Bronchial epithelial cell (primary cell): ENCODE results near the gene RIPK1. TPM values are rescaled to one million over a fixed set of nuclear protein-coding genes. Genes with fewer than 3 reads are reported as not detected.
"Not testable (repeated sequence)": the region's sequence is repeated elsewhere in the genome, so short reads cannot be mapped to it uniquely, and the experiment has no call there.

ENCODE experiments used
- DNase-seq: peaks from one replicate; pipeline ENCODE4 v3.0.0-alpha.2; 2010; ENCODE audit warnings: low read depth
- FAIRE-seq: peaks from 2 replicates; lab custom pipeline; 2011; peaks lifted over from hg19 to GRCh38; lab: Jason Lieb, UNC
- H3K27me3 ChIP-seq: 2 replicates; pipeline ENCODE4 v1.5.1; 2011; ENCODE audit warnings: low read length; ENCODE audit not compliant: control insufficient read depth, insufficient read depth
- H3K36me3 ChIP-seq: 2 replicates; pipeline ENCODE4 v1.5.1; 2011; ENCODE audit warnings: low read length; ENCODE audit not compliant: control insufficient read depth, insufficient read depth
- H3K4me3 ChIP-seq: 2 replicates; pipeline ENCODE4 v1.5.1; 2011; ENCODE audit warnings: mild to moderate bottlenecking, low read depth, low read length, control low read depth
- CTCF ChIP-seq: IDR thresholded peaks from 2 replicates; pipeline ENCODE4 v1.5.1; 2011; ENCODE audit warnings: mild to moderate bottlenecking, moderate library complexity, low read length, control low read depth, inconsistent platforms; ENCODE audit not compliant: insufficient read depth, severe bottlenecking
- total RNA-seq: library from RNA; depleted of rRNA; stranded (reverse); fragments of >200 nt; gene quantifications from 2 replicates; pipeline ENCODE4 v1.2.1, GENCODE V29; 2014

RIPK1 gene
- total RNA-seq, 1 donor from 2014 or later: 12.6 TPM

GRCh38 chr6:3076320-3076719 lies 8.0 kb downstream of the RIPK1 start:
- FAIRE-seq (no peak), DNase-seq (no peak)

GRCh38 chr6:3077430-3077829 lies 9.1 kb downstream of the RIPK1 start:
- Histone ChIP-seq H3K4me3 (no peak overlapping the region), H3K27me3 (no peaks in the 10 kb centered on the region), H3K36me3 (peaks cover 18% of the 10 kb centered on the region)
- TF ChIP-seq CTCF: no peak
- no peak for DNase-seq
- no peak for FAIRE-seq

More at GRCh38 chr6:3076320-3076719, 8.0 kb downstream of the RIPK1 start:
- Histone ChIP-seq H3K4me3 (no peak overlapping the region), H3K27me3 (no peaks in the 10 kb centered on the region), H3K36me3 (peaks cover 14% of the 10 kb centered on the region)
- no peak for TF ChIP-seq CTCF

GRCh38 chr6:3078952-3079351 lies 10.7 kb downstream of the RIPK1 start:
- H3K27me3 ChIP-seq: not testable (repeated sequence)

GRCh38 chr6:3079682-3080081 lies 11.4 kb downstream of the RIPK1 start:
- Histone ChIP-seq H3K36me3 (peaks cover 20% of the 10 kb centered on the region), H3K27me3 (no peaks in the 10 kb centered on the region), H3K4me3 (no peak overlapping the region)
- FAIRE-seq: no peak
- TF ChIP-seq CTCF: no peak
- DNase-seq: no peak

More at GRCh38 chr6:3078952-3079351, 10.7 kb downstream of the RIPK1 start:
- not testable (repeated sequence) for H3K4me3 ChIP-seq, FAIRE-seq, DNase-seq
- peaks cover 20% of the 10 kb centered on the region for H3K36me3 ChIP-seq

GRCh38 chr6:3081960-3082359 lies 13.7 kb downstream of the RIPK1 start:
- FAIRE-seq: no peak
- Histone ChIP-seq H3K27me3 (no peaks in the 10 kb centered on the region), H3K36me3 (peaks cover 20% of the 10 kb centered on the region), H3K4me3 (no peak overlapping the region)
- no peak for DNase-seq
- no peak for TF ChIP-seq CTCF

- Histone ChIP-seq H3K27me3 (no peaks in the 10 kb centered on the region), H3K4me3 (no peak overlapping the region), H3K36me3 (peaks cover 17% of the 10 kb centered on the region)
- no peak for TF ChIP-seq CTCF
- no peak for FAIRE-seq
- DNase-seq: no peak
These were observed 16.8 kb downstream of the RIPK1 start for GRCh38 chr6:3085074-3085473.
